Loucy (cell line): ENCODE results near the gene STUM.

ENCODE experiments used
- H2AFZ ChIP-seq: fragments of 200-600 bp; sonication (generic); 2 replicates; pipeline ENCODE4 v1.6.0; 2016; ENCODE audit warnings: antibody characterized with exemption, mild to moderate bottlenecking, low read length, moderate library complexity
- H3F3A ChIP-seq: fragments of 200-600 bp; 2 replicates; pipeline ENCODE4 v1.6.0; 2016; ENCODE audit warnings: antibody characterized with exemption, low read depth, mild to moderate bottlenecking
- H3K27me3 ChIP-seq: fragments of 200-600 bp; sonication (generic); 2 replicates; pipeline ENCODE4 v1.6.1; 2014; ENCODE audit warnings: low read length, mild to moderate bottlenecking; ENCODE audit not compliant: insufficient read depth, poor library complexity, severe bottlenecking
- H3K36me3 ChIP-seq: fragments of 200-600 bp; sonication (generic); 2 replicates; pipeline ENCODE4 v1.6.1; 2016; ENCODE audit warnings: low read length; ENCODE audit not compliant: insufficient read depth
- H3K4me1 ChIP-seq: fragments of 200-600 bp; sonication (generic); 2 replicates; pipeline ENCODE4 v1.5.1; 2014; ENCODE audit warnings: low read length, mild to moderate bottlenecking; ENCODE audit not compliant: insufficient read depth, poor library complexity, severe bottlenecking
- H3K4me2 ChIP-seq: fragments of 200-600 bp; sonication (generic); 2 replicates; pipeline ENCODE4 v1.6.0; 2014; ENCODE audit warnings: antibody characterized with exemption, low read length, low read depth, mild to moderate bottlenecking; ENCODE audit not compliant: poor library complexity, severe bottlenecking
- H3K4me3 ChIP-seq: fragments of 200-600 bp; sonication (generic); 2 replicates; pipeline ENCODE4 v1.5.1; 2014; ENCODE audit warnings: low read length, mild to moderate bottlenecking, mixed read lengths; ENCODE audit not compliant: poor library complexity, severe bottlenecking
- H3K79me2 ChIP-seq: fragments of 200-600 bp; sonication (generic); 2 replicates; pipeline ENCODE4 v1.6.1; 2014; ENCODE audit warnings: low read length; ENCODE audit not compliant: insufficient read depth
- H3K9ac ChIP-seq: fragments of 200-600 bp; sonication (generic); 2 replicates; pipeline ENCODE4 v1.6.0; 2014; ENCODE audit warnings: mild to moderate bottlenecking, low read depth, low read length, moderate library complexity; ENCODE audit not compliant: poor library complexity, severe bottlenecking
- H3K9me2 ChIP-seq: fragments of 200-600 bp; sonication (generic); replicated peaks from 2 replicates; pipeline ENCODE4 v1.6.1; 2016; ENCODE audit warnings: low read depth, low read length, mixed read lengths
- H3K9me3 ChIP-seq: fragments of 200-600 bp; sonication (generic); 2 replicates; pipeline ENCODE4 v1.6.1; 2014; ENCODE audit warnings: mild to moderate bottlenecking, antibody characterized with exemption, low read length, low read depth; ENCODE audit not compliant: insufficient read depth
- H4K20me1 ChIP-seq: fragments of 200-600 bp; sonication (generic); 2 replicates; pipeline ENCODE4 v1.6.0; 2014; ENCODE audit warnings: antibody characterized with exemption, low read length, mild to moderate bottlenecking; ENCODE audit not compliant: insufficient read depth, poor library complexity, severe bottlenecking
- EZH2phosphoT487 ChIP-seq: fragments of 200-600 bp; IDR thresholded peaks from 2 replicates; pipeline ENCODE4 v1.6.1; 2018; ENCODE audit warnings: antibody characterized with exemption, mild to moderate bottlenecking, moderate library complexity, borderline replicate concordance
- TF ChIP-seq, protein P1 (sequence below): fragments of 200-600 bp; sonication (generic); conservative IDR thresholded peaks from 2 replicates; pipeline ENCODE4 v1.5.1; 2014; ENCODE audit warnings: mild to moderate bottlenecking, antibody characterized with exemption, low read length

The STUM gene

DNA sequence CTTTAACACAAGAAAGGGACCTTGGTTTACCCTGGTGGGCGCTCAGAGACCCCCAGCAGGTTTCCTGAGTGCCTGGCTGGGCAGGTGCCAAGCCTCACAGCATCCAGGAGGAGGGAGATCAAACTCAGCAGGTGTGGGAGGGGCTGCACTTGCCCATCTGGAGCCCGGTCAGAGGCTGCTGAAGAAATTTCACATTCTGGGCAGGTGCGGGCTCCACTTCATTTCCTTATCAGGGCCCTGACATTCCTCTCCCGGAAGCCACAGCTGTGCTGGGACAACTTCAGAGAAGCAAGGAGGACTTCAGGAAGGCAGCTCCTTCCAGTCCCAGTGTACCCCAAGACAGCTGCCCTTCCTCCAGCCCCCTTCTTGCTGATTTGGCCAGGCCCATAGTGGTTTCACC lies 107.6 kb downstream of the STUM start:
- Histone ChIP-seq H2AFZ (no peak overlapping the region), H3K27me3 (no peaks in the 10 kb centered on the region), H4K20me1 (no peaks in the 10 kb centered on the region), H3K9me2 (no peaks in the 10 kb centered on the region), H3K9me3 (no peaks in the 10 kb centered on the region), H3K4me3 (no peak overlapping the region), H3K4me1 (peaks cover 73% of the 10 kb centered on the region), H3K79me2 (peaks cover 7% of the 10 kb centered on the region), H3F3A (no peaks in the 10 kb centered on the region), H3K9ac (peak overlapping the region; percentile 72), H3K4me2 (no peak overlapping the region), H3K36me3 (no peaks in the 10 kb centered on the region)
- TF ChIP-seq EZH2phosphoT487 = no peak
- TF ChIP-seq, protein P1, sequence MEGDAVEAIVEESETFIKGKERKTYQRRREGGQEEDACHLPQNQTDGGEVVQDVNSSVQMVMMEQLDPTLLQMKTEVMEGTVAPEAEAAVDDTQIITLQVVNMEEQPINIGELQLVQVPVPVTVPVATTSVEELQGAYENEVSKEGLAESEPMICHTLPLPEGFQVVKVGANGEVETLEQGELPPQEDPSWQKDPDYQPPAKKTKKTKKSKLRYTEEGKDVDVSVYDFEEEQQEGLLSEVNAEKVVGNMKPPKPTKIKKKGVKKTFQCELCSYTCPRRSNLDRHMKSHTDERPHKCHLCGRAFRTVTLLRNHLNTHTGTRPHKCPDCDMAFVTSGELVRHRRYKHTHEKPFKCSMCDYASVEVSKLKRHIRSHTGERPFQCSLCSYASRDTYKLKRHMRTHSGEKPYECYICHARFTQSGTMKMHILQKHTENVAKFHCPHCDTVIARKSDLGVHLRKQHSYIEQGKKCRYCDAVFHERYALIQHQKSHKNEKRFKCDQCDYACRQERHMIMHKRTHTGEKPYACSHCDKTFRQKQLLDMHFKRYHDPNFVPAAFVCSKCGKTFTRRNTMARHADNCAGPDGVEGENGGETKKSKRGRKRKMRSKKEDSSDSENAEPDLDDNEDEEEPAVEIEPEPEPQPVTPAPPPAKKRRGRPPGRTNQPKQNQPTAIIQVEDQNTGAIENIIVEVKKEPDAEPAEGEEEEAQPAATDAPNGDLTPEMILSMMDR = no peak

- Histone ChIP-seq H3K4me2 (no peak overlapping the region), H4K20me1 (no peaks in the 10 kb centered on the region), H3K36me3 (no peaks in the 10 kb centered on the region), H3K4me1 (peaks cover 79% of the 10 kb centered on the region), H3K9me3 (no peaks in the 10 kb centered on the region), H2AFZ (no peak overlapping the region), H3K27me3 (no peaks in the 10 kb centered on the region), H3K79me2 (peaks cover 12% of the 10 kb centered on the region), H3F3A (no peaks in the 10 kb centered on the region), H3K9ac (peak overlapping the region; percentile 72), H3K9me2 (no peaks in the 10 kb centered on the region), H3K4me3 (no peak overlapping the region)
- no peak for TF ChIP-seq EZH2phosphoT487
- TF ChIP-seq, protein P1 = no peak
These were observed 108.2 kb downstream of the STUM start for GRCh38 chr1:226656601-226657277.

GRCh38 chr1:226657895-226658545 lies 109.5 kb downstream of the STUM start:
- Histone ChIP-seq H3K4me1 (peaks cover 83% of the 10 kb centered on the region), H3K36me3 (no peaks in the 10 kb centered on the region), H3K4me2 (no peak overlapping the region), H3K9ac (peak overlapping the region; percentile 30), H3F3A (no peaks in the 10 kb centered on the region), H3K79me2 (peaks cover 20% of the 10 kb centered on the region), H3K4me3 (no peak overlapping the region), H2AFZ (no peak overlapping the region), H3K27me3 (no peaks in the 10 kb centered on the region), H3K9me2 (no peaks in the 10 kb centered on the region), H4K20me1 (peaks cover under 1% of the 10 kb centered on the region), H3K9me3 (no peaks in the 10 kb centered on the region)
- TF ChIP-seq, protein P1 = no peak
- TF ChIP-seq EZH2phosphoT487 = no peak
